Lower lobe of right lung (tissue), 2 donors: ENCODE measurements around the gene MUC12. TPM values are rescaled to one million over a fixed set of nuclear protein-coding genes. Genes with fewer than 3 reads are reported as not detected.

Source experiments
- ATAC-seq, 2 donors: fragments of 200-7000 bp; cut with Tn5 transposase; one replicate each; pipeline ENCODE4 v1.9.1; 2020 to 2022; ENCODE audit warnings: mild to moderate bottlenecking in 2 of 2, moderate library complexity in 2 of 2
- DNase-seq: peaks from one replicate; pipeline ENCODE4 v3.0.0-alpha.2; 2020
- H3K27ac ChIP-seq: fragments of 200-600 bp; one replicate; pipeline ENCODE4 v1.8.0; 2022
- H3K27me3 ChIP-seq: fragments of 200-600 bp; one replicate; pipeline ENCODE4 v1.8.0; 2022; ENCODE audit warnings: low read depth
- H3K36me3 ChIP-seq: fragments of 200-600 bp; one replicate; pipeline ENCODE4 v1.8.0; 2022; ENCODE audit warnings: mild to moderate bottlenecking
- H3K4me1 ChIP-seq: fragments of 200-600 bp; one replicate; pipeline ENCODE4 v1.8.0; 2022
- H3K4me3 ChIP-seq: fragments of 200-600 bp; one replicate; pipeline ENCODE4 v1.8.0; 2022; ENCODE audit warnings: mild to moderate bottlenecking
- H3K9me3 ChIP-seq: fragments of 200-600 bp; one replicate; pipeline ENCODE4 v1.8.0; 2022
- intact Hi-C: fragments of 100-400 bp; cut with DNase I; formaldehyde crosslinking; loops from one replicate; pipeline ENCODE4 v1.11.0; 2022
- total RNA-seq: library from RNA; stranded (reverse); fragmentation: NEBNext Ultra II Directional; extraction: Animal tissue kit (Norgen Biotek cat#: 25700); gene quantifications from one replicate; pipeline ENCODE4 v1.2.1, GENCODE V29; 2021
- TF ChIP-seq, protein P1 (sequence below): fragments of 200-600 bp; IDR thresholded peaks from one replicate; pipeline ENCODE4 v1.8.0; 2022; ENCODE audit warnings: antibody characterized with exemption, mild to moderate bottlenecking
- donor health status: DM: no; HTN: yes; CAD: no; lungs with severe emphysema.

MUC12 gene
- total RNA-seq, 1 donor from 2014 or later = 1.2 TPM

DNA sequence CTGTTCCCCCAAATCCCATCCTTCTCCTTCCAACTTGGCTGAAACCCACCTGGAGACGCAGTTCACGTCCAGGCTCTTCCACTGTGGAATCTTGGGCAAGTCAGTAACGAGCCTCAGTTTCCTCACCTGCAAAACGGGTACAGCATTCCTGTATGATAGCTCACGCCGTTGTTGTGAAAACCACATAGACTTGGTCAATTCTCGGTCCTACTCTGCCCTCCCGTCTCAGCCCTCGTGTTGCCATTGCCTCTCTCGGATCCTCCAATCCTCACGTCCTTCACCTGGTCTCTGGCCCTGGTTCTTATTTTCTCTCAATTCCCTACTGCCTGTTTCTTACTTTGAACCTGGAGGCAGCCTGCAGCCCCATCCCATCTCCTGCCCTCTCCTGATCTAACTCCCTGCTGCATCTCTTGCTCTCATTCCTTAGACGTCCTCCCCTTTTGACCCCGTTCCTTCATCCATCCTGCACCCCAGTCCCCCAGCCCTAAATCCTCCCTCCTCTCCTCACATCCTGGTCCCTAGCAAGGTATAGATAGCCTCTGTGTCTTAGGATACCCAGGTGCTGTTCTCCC lies 2.0 kb upstream of the MUC12 start:
- TF ChIP-seq, protein P1, sequence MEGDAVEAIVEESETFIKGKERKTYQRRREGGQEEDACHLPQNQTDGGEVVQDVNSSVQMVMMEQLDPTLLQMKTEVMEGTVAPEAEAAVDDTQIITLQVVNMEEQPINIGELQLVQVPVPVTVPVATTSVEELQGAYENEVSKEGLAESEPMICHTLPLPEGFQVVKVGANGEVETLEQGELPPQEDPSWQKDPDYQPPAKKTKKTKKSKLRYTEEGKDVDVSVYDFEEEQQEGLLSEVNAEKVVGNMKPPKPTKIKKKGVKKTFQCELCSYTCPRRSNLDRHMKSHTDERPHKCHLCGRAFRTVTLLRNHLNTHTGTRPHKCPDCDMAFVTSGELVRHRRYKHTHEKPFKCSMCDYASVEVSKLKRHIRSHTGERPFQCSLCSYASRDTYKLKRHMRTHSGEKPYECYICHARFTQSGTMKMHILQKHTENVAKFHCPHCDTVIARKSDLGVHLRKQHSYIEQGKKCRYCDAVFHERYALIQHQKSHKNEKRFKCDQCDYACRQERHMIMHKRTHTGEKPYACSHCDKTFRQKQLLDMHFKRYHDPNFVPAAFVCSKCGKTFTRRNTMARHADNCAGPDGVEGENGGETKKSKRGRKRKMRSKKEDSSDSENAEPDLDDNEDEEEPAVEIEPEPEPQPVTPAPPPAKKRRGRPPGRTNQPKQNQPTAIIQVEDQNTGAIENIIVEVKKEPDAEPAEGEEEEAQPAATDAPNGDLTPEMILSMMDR = no peak
- Histone ChIP-seq H3K27me3 (peaks cover 67% of the 10 kb centered on the region), H3K27ac (no peak overlapping the region), H3K36me3 (no peaks in the 10 kb centered on the region), H3K4me3 (no peak overlapping the region), H3K4me1 (peaks cover 15% of the 10 kb centered on the region), H3K9me3 (no peaks in the 10 kb centered on the region)
- intact Hi-C loops = no loop called here
- DNase-seq = no peak
- no peak for ATAC-seq

DNA sequence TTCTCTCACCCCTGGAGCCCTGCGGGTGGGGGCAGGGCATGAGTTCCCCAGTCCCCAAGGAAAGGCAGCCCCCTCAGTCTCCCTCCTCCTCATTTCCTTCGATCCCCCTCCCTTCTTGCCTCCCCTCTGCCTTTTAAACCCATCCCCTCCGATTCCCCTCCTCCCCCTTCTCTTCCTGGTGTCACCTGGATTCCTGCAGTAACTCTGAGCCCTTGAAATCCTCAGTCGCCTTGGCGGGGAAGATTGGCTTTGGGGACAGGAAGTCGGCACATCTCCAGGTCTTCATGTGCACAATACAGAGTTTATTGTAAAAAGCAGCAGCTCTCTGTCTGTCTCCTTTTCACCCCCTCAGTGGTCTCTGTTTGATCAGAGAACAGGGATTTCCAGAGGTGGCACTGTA lies 1.3 kb upstream of the MUC12 start:
- Histone ChIP-seq H3K9me3 (no peaks in the 10 kb centered on the region), H3K4me3 (no peak overlapping the region), H3K4me1 (peaks cover 15% of the 10 kb centered on the region), H3K36me3 (no peaks in the 10 kb centered on the region), H3K27me3 (peaks cover 63% of the 10 kb centered on the region), H3K27ac (no peak overlapping the region)
- intact Hi-C loops = no loop called here
- TF ChIP-seq, protein P1 = no peak
- ATAC-seq (no peak), DNase-seq (no peak)

DNA sequence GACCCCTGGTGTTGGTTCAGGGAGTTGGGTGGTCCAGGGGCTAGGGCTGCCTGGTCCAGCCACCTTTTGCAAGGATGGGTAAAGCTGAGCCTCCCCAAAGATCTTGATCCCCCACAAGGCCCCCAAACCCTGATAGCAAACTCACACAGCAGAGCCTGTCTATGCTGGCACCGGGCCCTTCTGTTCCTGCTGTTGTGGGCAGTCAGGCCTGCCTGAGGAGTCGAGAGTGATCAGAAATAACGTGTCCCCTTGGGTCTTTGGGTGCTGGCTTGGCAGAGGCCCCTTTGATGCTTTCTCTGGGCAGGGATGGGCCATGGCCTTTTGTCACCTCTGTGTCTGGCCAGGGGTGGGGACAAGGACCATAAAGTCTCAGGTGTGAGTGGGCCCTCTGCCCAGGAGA lies 715 bp upstream of the MUC12 start:
- intact Hi-C loops = no loop called here
- H3K27ac ChIP-seq = no peak overlapping the region
- ATAC-seq (no peak), DNase-seq (no peak)
- H3K9me3 ChIP-seq = no peaks in the 10 kb centered on the region
- TF ChIP-seq, protein P1 = no peak
- H3K36me3 ChIP-seq = no peaks in the 10 kb centered on the region
- H3K27me3 ChIP-seq = peaks cover 57% of the 10 kb centered on the region
- H3K4me3 ChIP-seq = no peak overlapping the region
- peaks cover 15% of the 10 kb centered on the region for H3K4me1 ChIP-seq

DNA sequence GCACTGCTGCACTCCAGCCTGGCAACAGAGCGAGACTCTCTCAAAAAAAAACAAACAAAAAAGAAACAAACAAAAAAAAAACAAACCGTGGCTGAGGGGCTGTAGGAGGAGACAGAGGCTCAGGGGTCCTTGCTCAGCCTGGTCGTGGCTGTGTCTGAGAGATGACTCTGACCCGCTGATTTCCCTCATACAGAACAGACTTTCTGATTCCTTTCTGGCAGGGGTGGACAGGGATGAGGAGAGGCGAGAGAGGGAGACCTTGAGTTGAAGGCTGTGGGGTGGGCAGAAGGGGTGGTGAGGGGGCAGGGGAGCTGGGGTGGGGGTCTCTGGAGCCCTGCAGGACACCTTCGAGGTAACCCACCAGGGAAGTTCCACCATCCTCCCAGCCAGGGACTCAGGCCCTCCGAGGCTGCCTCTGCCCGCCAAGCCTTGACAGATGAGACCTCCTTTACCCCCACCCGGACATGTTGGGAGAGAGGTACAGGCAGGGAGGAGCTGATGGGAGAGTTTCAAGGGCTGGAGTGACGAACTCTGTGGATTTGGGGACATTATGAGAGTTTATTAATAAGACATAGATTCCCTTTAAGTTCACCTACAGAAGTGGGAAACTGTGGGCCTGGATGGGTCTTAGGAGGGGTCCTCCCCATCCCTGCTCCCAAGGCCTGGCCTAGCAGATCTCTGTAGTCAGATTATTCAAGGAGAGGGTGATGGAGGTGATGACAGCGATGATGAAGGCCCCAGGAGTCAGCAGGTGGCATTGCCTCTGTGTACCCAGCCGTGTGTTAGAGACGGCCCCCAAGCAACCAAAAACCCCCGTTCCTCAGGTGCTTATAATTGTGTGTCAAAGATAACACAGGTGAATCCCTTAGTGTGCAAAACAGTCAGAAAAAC lies 2.0 kb downstream of the MUC12 start:
- ATAC-seq (no peak), DNase-seq (no peak)
- Histone ChIP-seq H3K9me3 (no peaks in the 10 kb centered on the region), H3K4me1 (peaks cover 5% of the 10 kb centered on the region), H3K27me3 (peaks cover 30% of the 10 kb centered on the region), H3K4me3 (no peak overlapping the region), H3K27ac (no peak overlapping the region), H3K36me3 (no peaks in the 10 kb centered on the region)
- TF ChIP-seq, protein P1 = no peak
- intact Hi-C loops = no loop called here

DNA sequence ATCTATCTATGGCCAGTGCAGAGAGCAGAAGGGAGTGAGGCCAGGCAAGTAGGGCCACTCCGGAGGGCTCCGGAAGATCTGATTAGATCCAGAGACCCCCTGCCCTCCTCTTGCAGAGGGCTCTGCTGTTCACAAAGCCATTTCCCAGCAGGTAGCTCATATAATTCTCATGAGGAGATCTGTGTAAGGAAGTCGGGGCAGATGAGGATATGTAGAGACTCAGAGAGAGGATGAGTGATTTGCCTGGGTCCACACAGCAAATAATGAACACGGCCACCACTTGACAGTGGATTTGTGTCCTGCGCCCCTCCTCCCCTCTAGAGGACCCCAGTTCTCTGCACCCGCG lies 2.6 kb downstream of the MUC12 start:
- H3K4me1 ChIP-seq = no peaks in the 10 kb centered on the region
- intact Hi-C loops = no loop called here
- no peaks in the 10 kb centered on the region for H3K36me3 ChIP-seq
- H3K9me3 ChIP-seq = no peaks in the 10 kb centered on the region
- ATAC-seq (no peak), DNase-seq (no peak)
- TF ChIP-seq, protein P1 = no peak
- H3K4me3 ChIP-seq = no peak overlapping the region
- no peak overlapping the region for H3K27ac ChIP-seq
- peaks cover 24% of the 10 kb centered on the region for H3K27me3 ChIP-seq
